ENCODE measurements around the gene VPS13C.

GRCh38 chr15:61829514-61829889, 230.7 kb downstream of the VPS13C start:
- TF ChIP-seq CTCF (IDR thresholded peaks at IDR 0.05; ENCODE audit: insufficient read depth, low read length, poor library complexity, severe bottlenecking) (no peak), EZH2phosphoT487 (conservative IDR thresholded peaks at IDR 0.05; ENCODE audit: low read length) (no peak)

All from SU-DHL-6 (cell line).